ENCODE measurements around the gene SLC26A2.

The SLC26A2 gene

GRCh38 chr5:149960272-149961185 lies at the start of gene SLC26A2:
SLC26A2 (plus strand) TSS chr5:149960758; CDS start chr5:149977653, 16,895 bp downstream.
- TF ChIP-seq GATA3 (IDR thresholded peaks at IDR 0.05; ENCODE audit: low read depth, low read length) (no peak), GATA2 (IDR thresholded peaks at IDR 0.05; ENCODE audit: low read depth, low read length) (no peak)

GRCh38 chr5:149911031-149911430 lies 49.5 kb upstream of the SLC26A2 start:
- no peak for TF ChIP-seq GATA2 (IDR thresholded peaks at IDR 0.05; ENCODE audit: low read depth, low read length)
- TF ChIP-seq GATA3 (IDR thresholded peaks at IDR 0.05; ENCODE audit: low read depth, low read length): no peak

- TF ChIP-seq GATA2 (IDR thresholded peaks at IDR 0.05; ENCODE audit: low read depth, low read length) (no peak), GATA3 (IDR thresholded peaks at IDR 0.05; ENCODE audit: low read depth, low read length) (no peak)
These were observed 48.2 kb upstream of the SLC26A2 start for GRCh38 chr5:149912226-149912871.

- TF ChIP-seq GATA3 (IDR thresholded peaks at IDR 0.05; ENCODE audit: low read depth, low read length) (no peak), GATA2 (IDR thresholded peaks at IDR 0.05; ENCODE audit: low read depth, low read length) (no peak)
These were observed 46.8 kb upstream of the SLC26A2 start for GRCh38 chr5:149913436-149914419.

GRCh38 chr5:149915392-149916260 lies 44.9 kb upstream of the SLC26A2 start:
- no peak for TF ChIP-seq GATA2 (IDR thresholded peaks at IDR 0.05; ENCODE audit: low read depth, low read length)
- no peak for TF ChIP-seq GATA3 (IDR thresholded peaks at IDR 0.05; ENCODE audit: low read depth, low read length)

GRCh38 chr5:149916334-149917072 lies 44.1 kb upstream of the SLC26A2 start:
- TF ChIP-seq GATA3 (IDR thresholded peaks at IDR 0.05; ENCODE audit: low read depth, low read length) (no peak), GATA2 (IDR thresholded peaks at IDR 0.05; ENCODE audit: low read depth, low read length) (no peak)

GRCh38 chr5:149917073-149917676 lies 43.4 kb upstream of the SLC26A2 start:
- TF ChIP-seq GATA2 (IDR thresholded peaks at IDR 0.05; ENCODE audit: low read depth, low read length): no peak
- TF ChIP-seq GATA3 (IDR thresholded peaks at IDR 0.05; ENCODE audit: low read depth, low read length): no peak

GRCh38 chr5:149921597-149921996 lies 39.0 kb upstream of the SLC26A2 start:
- TF ChIP-seq GATA3 (IDR thresholded peaks at IDR 0.05; ENCODE audit: low read depth, low read length) (no peak), GATA2 (IDR thresholded peaks at IDR 0.05; ENCODE audit: low read depth, low read length) (no peak)

- TF ChIP-seq GATA3 (IDR thresholded peaks at IDR 0.05; ENCODE audit: low read depth, low read length) (no peak), GATA2 (IDR thresholded peaks at IDR 0.05; ENCODE audit: low read depth, low read length) (no peak)
These were observed 37.6 kb upstream of the SLC26A2 start for GRCh38 chr5:149922950-149923349.

- TF ChIP-seq GATA3 (IDR thresholded peaks at IDR 0.05; ENCODE audit: low read depth, low read length) (no peak), GATA2 (IDR thresholded peaks at IDR 0.05; ENCODE audit: low read depth, low read length) (no peak)
These were observed 36.1 kb upstream of the SLC26A2 start for GRCh38 chr5:149924486-149924885.

GRCh38 chr5:149930043-149930748 lies 30.4 kb upstream of the SLC26A2 start:
- TF ChIP-seq GATA2 (IDR thresholded peaks at IDR 0.05; ENCODE audit: low read depth, low read length) (peak; percentile 35; the same call in 1 of the 2 replicates), GATA3 (IDR thresholded peaks at IDR 0.05; ENCODE audit: low read depth, low read length) (no peak)

Data from SH-SY5Y (cell line).